WTC11 (cell line): ENCODE data around the gene DHX57. TPM values are rescaled to one million over a fixed set of nuclear protein-coding genes. Genes with fewer than 3 reads are reported as not detected.
"Not testable (repeated sequence)": the region's sequence is repeated elsewhere in the genome, so short reads cannot be mapped to it uniquely, and the experiment has no call there.

ENCODE experiments used
- ATAC-seq: fragments of 200-7000 bp; cut with Tn5 transposase; 2 replicates; pipeline ENCODE4 v1.10.0; 2021; ENCODE audit warnings: mild to moderate bottlenecking, moderate library complexity
- CTCF ChIA-PET: fragments of 300-600 bp; sonication (Branson Sonifier 250); formaldehyde crosslinking; loops from one replicate; lab custom pipeline; 2021; ENCODE audit warnings: antibody characterized with exemption; lab: Charles Lee
- POLR2A ChIA-PET: fragments of 350-600 bp; sonication (Branson Sonifier 250); formaldehyde crosslinking; loops from one replicate; lab custom pipeline; 2021; ENCODE audit warnings: antibody characterized with exemption; lab: Charles Lee
- DNase-seq: peaks from one replicate; pipeline ENCODE4 v3.0.0; 2021; ENCODE audit warnings: low spot score
- H3K27ac Mint-ChIP-seq: 2 replicates; pipeline ENCODE4 v1.8.0; 2021; ENCODE audit warnings: mixed read lengths
- H3K27me3 Mint-ChIP-seq: 2 replicates; pipeline ENCODE4 v1.8.0; 2021; ENCODE audit warnings: low read depth, mild to moderate bottlenecking, moderate library complexity, mixed read lengths
- H3K36me3 Mint-ChIP-seq: 2 replicates; pipeline ENCODE4 v1.8.0; 2021; ENCODE audit warnings: mixed read lengths
- H3K4me1 Mint-ChIP-seq: 2 replicates; pipeline ENCODE4 v1.8.0; 2022; ENCODE audit warnings: mixed read lengths
- H3K4me3 Mint-ChIP-seq: 2 replicates; pipeline ENCODE4 v1.8.0; 2021; ENCODE audit warnings: mild to moderate bottlenecking, moderate library complexity, mixed read lengths
- H3K9me3 Mint-ChIP-seq: 2 replicates; pipeline ENCODE4 v1.8.0; 2021; ENCODE audit warnings: mixed read lengths
- CREB1 ChIP-seq: sonication (generic); formaldehyde crosslinking; IDR thresholded peaks from 2 replicates; pipeline ENCODE4 v1.8.0; 2023; ENCODE audit warnings: mild to moderate bottlenecking, missing genetic modification reagents
- ETV6 ChIP-seq: sonication (generic); formaldehyde crosslinking; IDR thresholded peaks from 2 replicates; pipeline ENCODE4 v1.8.1; 2022; ENCODE audit warnings: mild to moderate bottlenecking, missing genetic modification reagents
- FOXK1 ChIP-seq: sonication (generic); formaldehyde crosslinking; IDR thresholded peaks from 2 replicates; pipeline ENCODE4 v1.8.0; 2022; ENCODE audit warnings: mild to moderate bottlenecking, moderate library complexity, missing genetic modification reagents
- FOXP4 ChIP-seq: sonication (generic); formaldehyde crosslinking; IDR thresholded peaks from 2 replicates; pipeline ENCODE4 v1.8.0; 2022; ENCODE audit warnings: mild to moderate bottlenecking, missing genetic modification reagents
- GRHL2 ChIP-seq: fragments of 250-450 bp; sonication (Bioruptor Pico); IDR thresholded peaks from 2 replicates; pipeline ENCODE4 v1.8.0; 2022; ENCODE audit warnings: mild to moderate bottlenecking, moderate library complexity; ENCODE audit not compliant: insufficient replicate concordance, severe bottlenecking
- IRF1 ChIP-seq: sonication (generic); formaldehyde crosslinking; IDR thresholded peaks from 2 replicates; pipeline ENCODE4 v1.8.0; 2023; ENCODE audit warnings: missing genetic modification reagents
- MYBL2 ChIP-seq: sonication (generic); formaldehyde crosslinking; IDR thresholded peaks from 2 replicates; pipeline ENCODE4 v1.8.1; 2023; ENCODE audit warnings: mild to moderate bottlenecking, moderate library complexity, missing genetic modification reagents
- OVOL2 ChIP-seq: fragments of 250-450 bp; sonication (Bioruptor Pico); IDR thresholded peaks from 2 replicates; pipeline ENCODE4 v1.9.0; 2021; ENCODE audit warnings: mild to moderate bottlenecking, borderline replicate concordance
- PRDM15 ChIP-seq: sonication (generic); formaldehyde crosslinking; IDR thresholded peaks from 2 replicates; pipeline ENCODE4 v1.8.0; 2022; ENCODE audit warnings: missing genetic modification reagents
- PRRX2 ChIP-seq: fragments of 250-450 bp; sonication (Bioruptor Pico); IDR thresholded peaks from 2 replicates; pipeline ENCODE4 v1.8.0; 2021; ENCODE audit warnings: mild to moderate bottlenecking
- RELA ChIP-seq: sonication (generic); formaldehyde crosslinking; IDR thresholded peaks from 2 replicates; pipeline ENCODE4 v1.8.1; 2022; ENCODE audit warnings: missing genetic modification reagents, mild to moderate bottlenecking, borderline replicate concordance
- RORB ChIP-seq: fragments of 250-450 bp; sonication (Bioruptor Pico); IDR thresholded peaks from 2 replicates; pipeline ENCODE4 v1.9.0; 2021; ENCODE audit warnings: mild to moderate bottlenecking
- ZBTB43 ChIP-seq: sonication (generic); formaldehyde crosslinking; IDR thresholded peaks from 2 replicates; pipeline ENCODE4 v1.8.1; 2023; ENCODE audit warnings: mild to moderate bottlenecking, missing genetic modification reagents
- ZNF396 ChIP-seq: fragments of 250-450 bp; sonication (Bioruptor Pico); IDR thresholded peaks from 2 replicates; pipeline ENCODE4 v1.8.0; 2021; ENCODE audit warnings: mild to moderate bottlenecking, moderate library complexity, borderline replicate concordance
- total RNA-seq: library from RNA; stranded (reverse); gene quantifications from 3 replicates; pipeline ENCODE4 v1.2.3, GENCODE V29; 2021
- TF ChIP-seq, protein P1 (sequence below): sonication (generic); formaldehyde crosslinking; IDR thresholded peaks from 2 replicates; pipeline ENCODE4 v1.8.1; 2023; ENCODE audit warnings: mild to moderate bottlenecking, missing genetic modification reagents, moderate library complexity
- TF ChIP-seq, protein P2 (sequence below): sonication (generic); formaldehyde crosslinking; IDR thresholded peaks from 2 replicates; pipeline ENCODE4 v1.8.0; 2022; ENCODE audit warnings: mild to moderate bottlenecking, missing genetic modification reagents

Gene DHX57
- total RNA-seq, 1 experiment from 2014 or later: 30.3 TPM

DNA sequence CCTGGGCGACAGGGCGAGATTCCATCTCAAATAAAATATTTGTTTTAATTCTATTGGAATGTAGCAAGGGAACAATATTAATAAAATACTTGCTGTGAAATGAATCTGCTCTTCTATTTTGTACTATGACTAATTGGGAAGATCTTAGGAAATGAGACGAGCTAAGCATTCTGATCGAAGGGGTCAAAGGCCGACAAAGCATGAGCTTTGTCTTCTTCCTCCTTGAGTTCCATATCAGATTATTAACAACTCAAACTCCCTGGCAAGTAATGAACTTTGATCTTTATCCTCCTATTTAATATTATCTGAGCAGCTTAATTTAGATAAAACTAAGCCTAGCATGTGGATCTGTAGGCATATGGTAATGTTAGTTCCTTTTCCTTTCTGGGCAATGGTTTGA is 82.2 kb downstream of the DHX57 start:
- Mint-ChIP-seq H3K4me3 (no peak overlapping the region), H3K27me3 (no peaks in the 10 kb centered on the region), H3K27ac (no peak overlapping the region), H3K36me3 (no peaks in the 10 kb centered on the region), H3K9me3 (no peaks in the 10 kb centered on the region), H3K4me1 (no peaks in the 10 kb centered on the region)
- DNase-seq (no peak), ATAC-seq (no peak)
- CTCF ChIA-PET: no interaction called here
- TF ChIP-seq MYBL2 (CRISPR knock-in tag) (no peak), RELA (CRISPR knock-in tag) (no peak), IRF1 (no peak), FOXK1 (no peak), PRDM15 (no peak), RORB (CRISPR knock-in tag) (no peak), ZBTB43 (CRISPR knock-in tag) (no peak), GRHL2 (CRISPR knock-in tag) (no peak), ETV6 (CRISPR knock-in tag) (no peak), PRRX2 (CRISPR knock-in tag) (no peak)
- TF ChIP-seq, protein P1, sequence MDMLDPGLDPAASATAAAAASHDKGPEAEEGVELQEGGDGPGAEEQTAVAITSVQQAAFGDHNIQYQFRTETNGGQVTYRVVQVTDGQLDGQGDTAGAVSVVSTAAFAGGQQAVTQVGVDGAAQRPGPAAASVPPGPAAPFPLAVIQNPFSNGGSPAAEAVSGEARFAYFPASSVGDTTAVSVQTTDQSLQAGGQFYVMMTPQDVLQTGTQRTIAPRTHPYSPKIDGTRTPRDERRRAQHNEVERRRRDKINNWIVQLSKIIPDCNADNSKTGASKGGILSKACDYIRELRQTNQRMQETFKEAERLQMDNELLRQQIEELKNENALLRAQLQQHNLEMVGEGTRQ (CRISPR knock-in tag): no peak
- POLR2A ChIA-PET: no interaction called here

- ChIA-PET CTCF (no interaction called here), POLR2A (no interaction called here)
- Mint-ChIP-seq H3K4me1 (no peaks in the 10 kb centered on the region), H3K4me3 (no peak overlapping the region), H3K27me3 (no peaks in the 10 kb centered on the region), H3K27ac (no peak overlapping the region), H3K9me3 (no peaks in the 10 kb centered on the region), H3K36me3 (no peaks in the 10 kb centered on the region)
- DNase-seq: no peak
- no peak for TF ChIP-seq IRF1
- TF ChIP-seq, protein P2, sequence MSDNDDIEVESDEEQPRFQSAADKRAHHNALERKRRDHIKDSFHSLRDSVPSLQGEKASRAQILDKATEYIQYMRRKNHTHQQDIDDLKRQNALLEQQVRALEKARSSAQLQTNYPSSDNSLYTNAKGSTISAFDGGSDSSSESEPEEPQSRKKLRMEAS (CRISPR knock-in tag): no peak
- TF ChIP-seq CREB1 (CRISPR knock-in tag): no peak
- TF ChIP-seq OVOL2 (CRISPR knock-in tag): no peak
- TF ChIP-seq ZNF396 (CRISPR knock-in tag): no peak
- TF ChIP-seq FOXP4 (CRISPR knock-in tag): no peak
- ATAC-seq: no peak
Measured at GRCh38 chr2:38792751-38793150, 83.0 kb downstream of the DHX57 start.

GRCh38 chr2:38792321-38792720 is 83.4 kb downstream of the DHX57 start:
- H3K9me3 Mint-ChIP-seq, POLR2A ChIA-PET, H3K36me3 Mint-ChIP-seq, H3K4me1 Mint-ChIP-seq, DNase-seq, ATAC-seq, H3K4me3 Mint-ChIP-seq, CTCF ChIA-PET, H3K27me3 Mint-ChIP-seq, H3K27ac Mint-ChIP-seq: not testable (repeated sequence)
